K562 (cell line): ENCODE results near the gene SHC1. TPM values are rescaled to one million over a fixed set of nuclear protein-coding genes. Genes with fewer than 3 reads are reported as not detected.

ENCODE experiments used
- CEBPB ChIP-seq: fragments of 450-650 bp; IDR thresholded peaks from 2 replicates; pipeline ENCODE4 v1.6.1; 2016; ENCODE audit warnings: missing genetic modification characterization, missing compliant biosample characterization
- FIP1L1 ChIP-seq: fragments of 200-400 bp; formaldehyde crosslinking; IDR thresholded peaks from 2 replicates; pipeline ENCODE4 v1.6.1; 2018; ENCODE audit warnings: mild to moderate bottlenecking, low read depth, low read length; ENCODE audit not compliant: poor library complexity, severe bottlenecking
- GATAD2B ChIP-seq: fragments of 450-650 bp; IDR thresholded peaks from 2 replicates; pipeline ENCODE4 v1.6.1; 2017; ENCODE audit warnings: mild to moderate bottlenecking, borderline replicate concordance
- HDAC1 ChIP-seq, 2 experiments: fragments of 450-650 bp; IDR thresholded peaks; 2 replicates each; pipeline ENCODE4 v1.6.1; 2016 to 2017; ENCODE audit warnings: inconsistent platforms in 1 of 2, mild to moderate bottlenecking in 1 of 2, moderate library complexity in 1 of 2
- HSF4 ChIP-seq: fragments of 250-450 bp; sonication (Bioruptor Pico); IDR thresholded peaks from 2 replicates; pipeline ENCODE4 v2.1.2; 2022; ENCODE audit warnings: mild to moderate bottlenecking, moderate library complexity, borderline replicate concordance
- KDM1A ChIP-seq, 2 experiments: fragments of 450-650 bp; IDR thresholded peaks; 2 replicates each; pipeline ENCODE4 v1.6.1; 2016; ENCODE audit warnings: mild to moderate bottlenecking in 2 of 2
- KLF6 ChIP-seq: fragments of 250-450 bp; sonication (Bioruptor Pico); IDR thresholded peaks from 2 replicates; pipeline ENCODE4 v1.4.0; 2020; ENCODE audit warnings: mild to moderate bottlenecking, moderate library complexity, borderline replicate concordance
- MCM5 ChIP-seq: fragments of 450-650 bp; IDR thresholded peaks from 2 replicates; pipeline ENCODE4 v1.6.1; 2016; ENCODE audit warnings: low read depth
- MEIS2 ChIP-seq: fragments of 450-650 bp; IDR thresholded peaks from 2 replicates; pipeline ENCODE4 v1.6.1; 2014; ENCODE audit warnings: mild to moderate bottlenecking; ENCODE audit not compliant: partially characterized antibody
- MNT ChIP-seq, 2 experiments: fragments of 450-650 bp; conservative IDR thresholded peaks; 2 replicates each; pipeline ENCODE4 v1.6.1; 2017; ENCODE audit warnings: mild to moderate bottlenecking in 2 of 2, moderate library complexity in 2 of 2
- NFYB ChIP-seq: IDR thresholded peaks from 2 replicates; pipeline ENCODE4 v1.6.1; 2011; ENCODE audit warnings: mild to moderate bottlenecking, moderate library complexity; ENCODE audit not compliant: insufficient read length; ENCODE audit errors: extremely low read depth
- RAD51 ChIP-seq: fragments of 450-650 bp; IDR thresholded peaks from 2 replicates; pipeline ENCODE4 v1.7.1; 2016; ENCODE audit warnings: low read depth, mild to moderate bottlenecking, borderline replicate concordance
- RBFOX2 ChIP-seq: fragments of 200-400 bp; formaldehyde crosslinking; IDR thresholded peaks from 2 replicates; pipeline ENCODE4 v1.6.1; 2017; ENCODE audit warnings: low read depth, mild to moderate bottlenecking, low read length, moderate library complexity
- RFX1 ChIP-seq: fragments of 450-650 bp; IDR thresholded peaks from 2 replicates; pipeline ENCODE4 v1.6.1; 2016; ENCODE audit warnings: mild to moderate bottlenecking, moderate library complexity
- SMAD2 ChIP-seq: fragments of 150-350 bp; IDR thresholded peaks from 2 replicates; pipeline ENCODE4 v1.6.1; 2014; ENCODE audit warnings: low read depth, mild to moderate bottlenecking, low read length
- TRIM25 ChIP-seq: fragments of 450-650 bp; IDR thresholded peaks from 2 replicates; pipeline ENCODE4 v1.7.0; 2016; ENCODE audit warnings: borderline replicate concordance
- ZNF175 ChIP-seq: fragments of 200-800 bp; sonication (Bioruptor generic); IDR thresholded peaks from 2 replicates; pipeline ENCODE4 v1.6.1; 2016; ENCODE audit warnings: low read depth, mild to moderate bottlenecking, missing genetic modification characterization, missing compliant biosample characterization
- ZNF197 ChIP-seq: fragments of 200-800 bp; sonication (Bioruptor generic); IDR thresholded peaks from 2 replicates; pipeline ENCODE4 v1.6.1; 2016; ENCODE audit warnings: low read depth, missing genetic modification characterization, missing compliant biosample characterization
- ZNF212 ChIP-seq: fragments of 450-650 bp; formaldehyde crosslinking; IDR thresholded peaks from 2 replicates; pipeline ENCODE4 v1.4.0; 2020; ENCODE audit warnings: mild to moderate bottlenecking
- ZNF280A ChIP-seq: fragments of 450-650 bp; IDR thresholded peaks from 2 replicates; pipeline ENCODE4 v1.6.1; 2018; ENCODE audit warnings: mild to moderate bottlenecking, low read depth; ENCODE audit not compliant: partially characterized antibody
- polyA plus RNA-seq, 8 experiments: library from polyadenylated mRNA; depleted of rRNA in 4 of 8; stranded (reverse) in 5 of 8; unstranded in 3 of 8; fragments of >200 nt; fragmentation: Nextera tagmentation in 2 of 8; fragmentation: Illumina TruSeq in 1 of 8; extraction: Ambion mirVana in 2 of 8; extraction: Trizol in 1 of 8; gene quantifications; 2 replicates each; pipeline versions ENCODE4 v1.2.1 to v1.2.3, GENCODE V29; 2011 to 2014; ENCODE audit warnings: inconsistent platforms in 1 of 8, missing spikeins in 1 of 8
- total RNA-seq, 7 experiments: library from RNA; depleted of rRNA in 6 of 7; stranded (reverse); fragments of >200 nt in 6 of 7; fragmentation: Illumina TruSeq in 2 of 7; extraction: Trizol in 2 of 7; gene quantifications; 2 replicates each; pipeline versions ENCODE4 v1.2.1 to v1.2.3, GENCODE V29; 2011 to 2021; ENCODE audit warnings: low replicate concordance in 1 of 7
- TF ChIP-seq, protein P1 (sequence below): fragments of 150-350 bp; IDR thresholded peaks from 2 replicates; pipeline ENCODE4 v1.6.1; 2014; ENCODE audit warnings: low read depth, mild to moderate bottlenecking, low read length, borderline replicate concordance

The SHC1 gene
- total and polyA plus RNA-seq, 9 of the 15 experiments (the other 6 are each of a cell fraction or from before 2014, with no cell fraction given) = 4.1 to 113 (median 51.9) TPM

DNA sequence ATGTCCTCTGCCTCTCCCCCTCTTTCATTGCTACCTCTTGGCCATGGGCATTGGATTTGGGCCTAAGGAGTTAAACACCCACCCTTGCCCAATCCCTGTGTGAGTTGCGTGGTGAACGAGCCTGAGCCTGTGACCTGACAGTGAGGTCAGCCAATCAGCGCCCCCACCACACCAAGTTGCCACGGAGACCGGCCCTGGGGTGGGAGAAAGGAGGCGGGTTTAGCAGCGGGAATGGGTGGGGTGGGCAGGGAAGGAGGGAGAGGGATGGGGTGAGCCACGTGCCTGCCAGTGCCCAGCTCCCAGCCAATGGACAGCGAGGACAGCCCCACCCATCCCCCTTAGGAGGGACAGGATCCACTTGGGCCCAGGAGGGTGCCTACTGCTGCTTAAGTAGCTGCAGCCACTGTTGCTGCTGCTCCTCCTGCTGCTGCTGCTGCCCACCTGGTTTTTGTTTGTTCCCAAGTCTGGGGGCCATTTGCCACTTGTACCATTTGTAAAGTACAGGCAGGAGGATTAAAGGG, 41.5 kb upstream of the SHC1 start (continued):
- TF ChIP-seq, protein P1, sequence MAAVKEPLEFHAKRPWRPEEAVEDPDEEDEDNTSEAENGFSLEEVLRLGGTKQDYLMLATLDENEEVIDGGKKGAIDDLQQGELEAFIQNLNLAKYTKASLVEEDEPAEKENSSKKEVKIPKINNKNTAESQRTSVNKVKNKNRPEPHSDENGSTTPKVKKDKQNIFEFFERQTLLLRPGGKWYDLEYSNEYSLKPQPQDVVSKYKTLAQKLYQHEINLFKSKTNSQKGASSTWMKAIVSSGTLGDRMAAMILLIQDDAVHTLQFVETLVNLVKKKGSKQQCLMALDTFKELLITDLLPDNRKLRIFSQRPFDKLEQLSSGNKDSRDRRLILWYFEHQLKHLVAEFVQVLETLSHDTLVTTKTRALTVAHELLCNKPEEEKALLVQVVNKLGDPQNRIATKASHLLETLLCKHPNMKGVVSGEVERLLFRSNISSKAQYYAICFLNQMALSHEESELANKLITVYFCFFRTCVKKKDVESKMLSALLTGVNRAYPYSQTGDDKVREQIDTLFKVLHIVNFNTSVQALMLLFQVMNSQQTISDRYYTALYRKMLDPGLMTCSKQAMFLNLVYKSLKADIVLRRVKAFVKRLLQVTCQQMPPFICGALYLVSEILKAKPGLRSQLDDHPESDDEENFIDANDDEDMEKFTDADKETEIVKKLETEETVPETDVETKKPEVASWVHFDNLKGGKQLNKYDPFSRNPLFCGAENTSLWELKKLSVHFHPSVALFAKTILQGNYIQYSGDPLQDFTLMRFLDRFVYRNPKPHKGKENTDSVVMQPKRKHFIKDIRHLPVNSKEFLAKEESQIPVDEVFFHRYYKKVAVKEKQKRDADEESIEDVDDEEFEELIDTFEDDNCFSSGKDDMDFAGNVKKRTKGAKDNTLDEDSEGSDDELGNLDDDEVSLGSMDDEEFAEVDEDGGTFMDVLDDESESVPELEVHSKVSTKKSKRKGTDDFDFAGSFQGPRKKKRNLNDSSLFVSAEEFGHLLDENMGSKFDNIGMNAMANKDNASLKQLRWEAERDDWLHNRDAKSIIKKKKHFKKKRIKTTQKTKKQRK = no peak
- TF ChIP-seq HDAC1 (IDR thresholded peaks at IDR 0.05) (no peak), MEIS2 (no peak), MNT (conservative IDR thresholded peaks at IDR 0.05) (peak; percentile 44 to 52; a peak in 2 of 4 replicates), FIP1L1 (no peak), ZNF175 (CRISPR knock-in tag) (no peak), ZNF280A (no peak), NFYB (peak; percentile 47), SMAD2 (no peak), GATAD2B (no peak), RBFOX2 (no peak; the same call in none of the 2 replicates), CEBPB (tag) (peak; percentile 50), RFX1 (peak; percentile 88), ZNF197 (CRISPR knock-in tag) (no peak), MCM5 (no peak), KDM1A (IDR thresholded peaks at IDR 0.05) (peak in 1 of 2 experiments; percentile 49; a peak in 1 of 4 replicates), RAD51 (0 out of 2 replicates have a peak, but pooled peaks have one; percentile 29), TRIM25 (no peak), ZNF212 (CRISPR knock-in tag) (no peak), KLF6 (CRISPR knock-in tag) (no peak), HSF4 (no peak)
